ENCODE measurements around the gene PPHLN1. TPM values are rescaled to one million over a fixed set of nuclear protein-coding genes. Genes with fewer than 3 reads are reported as not detected.
"Not testable (repeated sequence)": the region's sequence is repeated elsewhere in the genome, so short reads cannot be mapped to it uniquely, and the experiment has no call there.

Gene PPHLN1
- total RNA-seq, 4 donors from 2014 or later = 42.7 to 57.1 (median 53.2) TPM

GRCh38 chr12:42370013-42370412 is 44.0 kb downstream of the PPHLN1 start:
- no peak for TF ChIP-seq CTCF (IDR thresholded peaks at IDR 0.05)
- DNase-seq (ENCODE audit: low spot score) (no peak), ATAC-seq (ENCODE audit: low FRiP score) (no peak)

GRCh38 chr12:42372154-42372791 is 46.3 kb downstream of the PPHLN1 start:
- DNase-seq (ENCODE audit: low spot score) (no peak), ATAC-seq (ENCODE audit: low FRiP score) (no peak)
- no peak for TF ChIP-seq CTCF (IDR thresholded peaks at IDR 0.05)

GRCh38 chr12:42373669-42374068 is 47.7 kb downstream of the PPHLN1 start:
- no peak for ATAC-seq (ENCODE audit: low FRiP score)
- DNase-seq (ENCODE audit: low spot score) = no peak
- no peak for TF ChIP-seq CTCF (IDR thresholded peaks at IDR 0.05)

GRCh38 chr12:42380733-42381132 is 54.8 kb downstream of the PPHLN1 start:
- no peak for TF ChIP-seq CTCF (IDR thresholded peaks at IDR 0.05)
- DNase-seq (ENCODE audit: low spot score) (no peak), ATAC-seq (ENCODE audit: low FRiP score) (no peak)

- ATAC-seq (ENCODE audit: low FRiP score) (no peak), DNase-seq (ENCODE audit: low spot score) (no peak)
- no peak for TF ChIP-seq CTCF (IDR thresholded peaks at IDR 0.05)
Observed at GRCh38 chr12:42382013-42382696, 56.2 kb downstream of the PPHLN1 start.

- ATAC-seq (ENCODE audit: low FRiP score) = no peak
- DNase-seq (ENCODE audit: low spot score) = no peak
- no peak for TF ChIP-seq CTCF (IDR thresholded peaks at IDR 0.05)
Observed at GRCh38 chr12:42385326-42385841, 59.4 kb downstream of the PPHLN1 start.

GRCh38 chr12:42386308-42386707 is 60.3 kb downstream of the PPHLN1 start:
- DNase-seq (ENCODE audit: low spot score) (no peak), ATAC-seq (ENCODE audit: low FRiP score) (no peak)
- no peak for TF ChIP-seq CTCF (IDR thresholded peaks at IDR 0.05)

GRCh38 chr12:42388086-42388485 is 62.1 kb downstream of the PPHLN1 start:
- DNase-seq (ENCODE audit: low spot score); ATAC-seq (ENCODE audit: low FRiP score): not testable (repeated sequence)

All from omental fat pad (tissue), 4 donors.